Measurements from ENCODE around the gene GEMIN5.

The GEMIN5 gene

GRCh38 chr5:154934881-154935280 is 3.1 kb downstream of the GEMIN5 start:
- peaks cover 28% of the 10 kb centered on the region for H3K36me3 ChIP-seq (ENCODE audit: insufficient read depth, low read length)

GRCh38 chr5:154933537-154933936 is 4.5 kb downstream of the GEMIN5 start:
- Histone ChIP-seq H4K20me1 (ENCODE audit: insufficient read depth, low read length) (no peaks in the 10 kb centered on the region), H3K4me1 (ENCODE audit: insufficient read depth, low read length) (peaks cover 26% of the 10 kb centered on the region), H3K9ac (ENCODE audit: low read depth, low read length) (no peak overlapping the region), H3K79me2 (ENCODE audit: insufficient read depth, low read length) (peaks cover 37% of the 10 kb centered on the region), H3K36me3 (ENCODE audit: insufficient read depth, low read length) (peaks cover 33% of the 10 kb centered on the region), H3K4me3 (ENCODE audit: low read depth in 1 of 2, low read length in 2 of 2) (no peak overlapping the region), H3K4me2 (ENCODE audit: insufficient read depth, low read length) (no peak overlapping the region), H2AFZ (ENCODE audit: low read depth, low read length) (no peak overlapping the region), H3K27ac (ENCODE audit: low read length) (no peak overlapping the region), H3K9me3 (ENCODE audit: insufficient read depth, low read length, severe bottlenecking) (no peaks in the 10 kb centered on the region), H3K27me3 (ENCODE audit: insufficient read depth, low read length, poor library complexity) (no peaks in the 10 kb centered on the region)
- DNase-seq: no peak
- TF ChIP-seq EZH2 (IDR thresholded peaks at IDR 0.05; ENCODE audit: borderline replicate concordance, low read depth, low read length, severe bottlenecking) (no peak), CTCF (IDR thresholded peaks at IDR 0.05; ENCODE audit: borderline replicate concordance, extremely low read depth, low read length, poor library complexity, severe bottlenecking) (no peak)
- no peak for ATAC-seq (ENCODE audit: insufficient read depth, low read depth)

More at GRCh38 chr5:154934881-154935280, 3.1 kb downstream of the GEMIN5 start:
- H3K27ac ChIP-seq (ENCODE audit: low read length): no peak overlapping the region
- H3K4me2 ChIP-seq (ENCODE audit: insufficient read depth, low read length): no peak overlapping the region; the same call in 1 of the 2 replicates
- H3K4me1 ChIP-seq (ENCODE audit: insufficient read depth, low read length): peaks cover 33% of the 10 kb centered on the region
- H3K4me3 ChIP-seq (ENCODE audit: low read depth in 1 of 2, low read length in 2 of 2): no peak overlapping the region
- TF ChIP-seq CTCF (IDR thresholded peaks at IDR 0.05; ENCODE audit: borderline replicate concordance, extremely low read depth, low read length, poor library complexity, severe bottlenecking): no peak
- no peak for TF ChIP-seq EZH2 (IDR thresholded peaks at IDR 0.05; ENCODE audit: borderline replicate concordance, low read depth, low read length, severe bottlenecking)
- no peaks in the 10 kb centered on the region for H4K20me1 ChIP-seq (ENCODE audit: insufficient read depth, low read length)
- H3K9ac ChIP-seq (ENCODE audit: low read depth, low read length): no peak overlapping the region
- H3K27me3 ChIP-seq (ENCODE audit: insufficient read depth, low read length, poor library complexity): no peaks in the 10 kb centered on the region
- DNase-seq (no peak), ATAC-seq (ENCODE audit: insufficient read depth, low read depth) (no peak)
- H3K9me3 ChIP-seq (ENCODE audit: insufficient read depth, low read length, severe bottlenecking): no peaks in the 10 kb centered on the region
- no peak overlapping the region for H2AFZ ChIP-seq (ENCODE audit: low read depth, low read length)
- peaks cover 37% of the 10 kb centered on the region for H3K79me2 ChIP-seq (ENCODE audit: insufficient read depth, low read length)

GRCh38 chr5:154923441-154924430 is 14.3 kb downstream of the GEMIN5 start:
- Histone ChIP-seq H3K4me3 (ENCODE audit: low read depth in 1 of 2, low read length in 2 of 2) (no peak overlapping the region), H4K20me1 (ENCODE audit: insufficient read depth, low read length) (no peaks in the 10 kb centered on the region), H3K9ac (ENCODE audit: low read depth, low read length) (no peak overlapping the region), H3K79me2 (ENCODE audit: insufficient read depth, low read length) (no peaks in the 10 kb centered on the region), H3K27ac (ENCODE audit: low read length) (no peak overlapping the region), H2AFZ (ENCODE audit: low read depth, low read length) (no peak overlapping the region), H3K9me3 (ENCODE audit: insufficient read depth, low read length, severe bottlenecking) (no peaks in the 10 kb centered on the region), H3K4me2 (ENCODE audit: insufficient read depth, low read length) (no peak overlapping the region), H3K27me3 (ENCODE audit: insufficient read depth, low read length, poor library complexity) (no peaks in the 10 kb centered on the region), H3K36me3 (ENCODE audit: insufficient read depth, low read length) (peaks cover 71% of the 10 kb centered on the region), H3K4me1 (ENCODE audit: insufficient read depth, low read length) (no peaks in the 10 kb centered on the region)
- TF ChIP-seq CTCF (IDR thresholded peaks at IDR 0.05; ENCODE audit: borderline replicate concordance, extremely low read depth, low read length, poor library complexity, severe bottlenecking): no peak
- TF ChIP-seq EZH2 (IDR thresholded peaks at IDR 0.05; ENCODE audit: borderline replicate concordance, low read depth, low read length, severe bottlenecking): no peak
- DNase-seq (no peak), ATAC-seq (ENCODE audit: insufficient read depth, low read depth) (no peak)

Data from DND-41 (cell line).